Activated T-cell treated with anti-CD3 and anti-CD28 coated beads for 24 hours (primary cell): ENCODE data around the gene PCSK6.
"Not testable (repeated sequence)": the region's sequence is repeated elsewhere in the genome, so short reads cannot be mapped to it uniquely, and the experiment has no call there.

Source experiments
- DNase-seq: peaks from one replicate; pipeline ENCODE4 v3.0.0-alpha.2; 2020; ENCODE audit warnings: low read depth

The PCSK6 gene

GRCh38 chr15:101376615-101377395 is 112.7 kb downstream of the PCSK6 start:
- no peak for DNase-seq

- not testable (repeated sequence) for DNase-seq
Observed at GRCh38 chr15:101375006-101375405, 114.5 kb downstream of the PCSK6 start.

DNA sequence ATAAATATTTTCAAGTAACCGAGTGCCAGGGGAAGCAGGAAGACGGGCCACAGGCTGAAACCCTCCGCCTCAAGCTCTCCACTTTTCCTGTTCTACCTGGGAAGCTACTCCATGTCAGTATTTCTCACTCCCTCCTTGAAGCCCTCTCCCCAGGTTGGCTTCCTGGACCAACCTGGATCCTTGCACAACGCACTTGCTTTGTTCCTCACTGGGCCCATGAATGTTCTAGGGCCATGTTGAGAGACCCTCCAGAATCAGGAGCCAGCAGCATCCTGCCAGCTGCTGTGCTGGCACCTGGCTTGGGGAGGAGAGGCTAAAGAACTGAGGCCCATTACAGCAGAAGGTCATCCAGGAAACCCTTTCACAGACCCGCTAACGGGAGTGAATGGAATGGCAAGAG is 115.2 kb downstream of the PCSK6 start:
- no peak for DNase-seq

DNA sequence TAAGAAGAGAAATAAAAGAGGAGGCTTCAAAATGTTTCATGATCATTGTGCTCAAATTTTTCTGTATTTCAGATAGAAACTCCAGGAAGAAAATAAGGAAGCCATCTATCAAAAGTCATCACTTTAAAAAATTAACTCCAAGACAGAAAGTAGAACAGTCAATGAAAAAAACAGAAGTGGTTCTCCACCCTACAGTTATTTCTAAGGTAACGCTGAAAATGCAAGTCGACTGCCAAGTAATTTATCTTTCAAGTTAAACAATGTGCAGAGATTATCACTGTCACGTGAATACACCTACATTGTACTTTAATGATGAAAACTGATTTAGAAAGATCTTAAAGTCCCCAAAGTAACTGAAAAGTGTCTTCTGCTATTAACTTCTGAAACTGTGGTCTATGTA is 115.9 kb downstream of the PCSK6 start:
- no peak for DNase-seq

DNA sequence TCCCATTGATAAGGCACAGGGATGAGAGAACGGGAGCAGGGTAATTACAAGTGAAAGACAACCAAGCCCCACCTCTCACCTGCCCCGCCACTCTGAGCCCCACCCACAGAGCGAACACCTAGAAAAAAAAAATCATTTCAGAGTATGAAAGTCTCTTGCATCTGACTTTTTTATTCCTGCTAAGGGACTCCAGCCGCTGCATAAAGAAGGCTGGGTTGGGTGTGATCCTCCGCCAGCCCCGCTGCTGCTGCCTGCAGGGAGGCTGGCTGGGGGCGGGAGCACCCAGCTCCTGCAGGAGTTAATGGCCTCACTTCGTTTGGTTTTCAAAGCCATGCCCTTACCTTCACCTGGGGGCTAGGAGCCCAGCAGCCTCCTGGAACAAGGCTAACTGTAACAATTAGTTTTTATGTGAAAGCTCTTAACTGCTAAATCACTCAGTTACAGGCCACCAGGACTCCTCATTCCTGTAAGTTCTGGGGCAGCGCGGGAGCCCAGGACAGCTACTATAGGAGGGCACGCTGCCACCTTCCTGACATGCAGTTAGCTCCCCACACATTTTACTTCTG is 116.5 kb downstream of the PCSK6 start:
- DNase-seq, result no peak

- no peak for DNase-seq
Observed at GRCh38 chr15:101372149-101372577, 117.3 kb downstream of the PCSK6 start.

DNA sequence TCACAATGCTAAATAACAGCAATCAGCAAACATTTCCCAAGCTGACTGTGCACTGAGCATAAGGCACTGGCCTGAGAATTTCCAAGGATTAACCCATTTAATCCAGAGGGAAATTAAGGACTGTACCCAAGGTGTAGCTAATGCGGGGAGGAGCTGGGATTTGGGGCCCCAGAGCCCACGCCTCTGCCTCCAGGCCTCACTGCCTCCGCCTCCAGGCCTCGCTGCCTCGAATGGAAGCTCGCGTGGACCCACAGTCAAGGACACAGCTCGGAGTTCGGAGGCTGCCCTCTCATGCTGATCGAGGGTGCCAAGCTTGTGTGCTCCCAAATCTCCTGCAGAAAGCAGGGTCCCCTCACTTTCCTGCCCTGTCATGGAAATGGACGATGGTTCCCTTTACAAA is 118.0 kb downstream of the PCSK6 start:
- DNase-seq, result no peak

GRCh38 chr15:101371081-101371480 is 118.4 kb downstream of the PCSK6 start:
- DNase-seq, result no peak

DNA sequence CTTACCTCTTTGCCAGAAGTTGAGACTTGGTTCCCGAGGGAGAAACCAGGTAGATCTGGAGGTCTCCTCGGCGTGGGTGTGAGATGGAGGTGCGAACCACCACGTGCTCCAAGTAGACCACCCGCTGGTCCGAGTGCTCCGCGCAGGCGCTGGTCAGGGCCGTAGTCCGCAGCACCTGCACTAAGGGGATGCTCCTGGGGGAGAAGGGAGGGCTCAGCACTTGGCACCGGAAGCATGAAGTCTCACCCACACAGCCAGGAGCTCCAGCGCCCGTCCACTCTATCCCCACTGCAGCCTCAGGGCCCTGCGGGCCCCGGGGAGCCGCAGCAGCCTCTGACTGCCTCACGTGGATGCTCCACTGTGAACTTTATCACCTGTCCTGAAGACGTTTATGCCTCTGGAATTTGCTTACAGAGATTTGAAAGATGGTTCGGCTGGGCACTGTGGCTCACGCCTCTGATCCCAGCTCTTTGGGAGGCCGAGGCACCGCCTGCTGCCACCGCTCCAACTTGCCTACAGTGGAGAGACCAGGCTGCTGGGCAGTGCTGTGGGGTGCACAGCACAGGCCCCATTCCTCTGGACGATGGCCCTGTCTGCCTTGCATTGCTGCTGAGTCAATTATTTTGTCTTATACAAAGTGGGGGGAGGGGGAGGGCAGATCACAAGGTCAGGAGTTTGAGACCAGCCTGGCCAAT is 119.0 kb downstream of the PCSK6 start:
- no peak for DNase-seq

DNA sequence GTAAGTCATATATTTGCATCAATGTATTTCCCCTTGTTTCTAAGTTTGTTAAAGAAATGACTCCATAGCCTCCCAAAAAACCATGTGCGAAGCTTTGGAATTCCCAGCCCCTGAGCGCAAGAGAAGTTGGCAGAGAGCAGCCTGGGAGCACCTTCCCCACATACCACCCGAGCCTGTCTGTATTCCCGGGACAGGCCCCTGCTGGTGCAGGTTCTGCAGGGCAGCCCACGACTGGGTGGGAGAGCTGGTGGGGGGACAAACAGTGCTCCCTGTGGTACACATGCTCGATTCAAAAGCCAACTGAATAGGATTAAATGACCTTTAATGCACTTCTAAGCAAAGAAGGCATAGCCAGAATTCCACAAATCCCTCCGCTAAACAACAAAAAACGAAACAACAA is 119.8 kb downstream of the PCSK6 start:
- DNase-seq, result no peak

DNA sequence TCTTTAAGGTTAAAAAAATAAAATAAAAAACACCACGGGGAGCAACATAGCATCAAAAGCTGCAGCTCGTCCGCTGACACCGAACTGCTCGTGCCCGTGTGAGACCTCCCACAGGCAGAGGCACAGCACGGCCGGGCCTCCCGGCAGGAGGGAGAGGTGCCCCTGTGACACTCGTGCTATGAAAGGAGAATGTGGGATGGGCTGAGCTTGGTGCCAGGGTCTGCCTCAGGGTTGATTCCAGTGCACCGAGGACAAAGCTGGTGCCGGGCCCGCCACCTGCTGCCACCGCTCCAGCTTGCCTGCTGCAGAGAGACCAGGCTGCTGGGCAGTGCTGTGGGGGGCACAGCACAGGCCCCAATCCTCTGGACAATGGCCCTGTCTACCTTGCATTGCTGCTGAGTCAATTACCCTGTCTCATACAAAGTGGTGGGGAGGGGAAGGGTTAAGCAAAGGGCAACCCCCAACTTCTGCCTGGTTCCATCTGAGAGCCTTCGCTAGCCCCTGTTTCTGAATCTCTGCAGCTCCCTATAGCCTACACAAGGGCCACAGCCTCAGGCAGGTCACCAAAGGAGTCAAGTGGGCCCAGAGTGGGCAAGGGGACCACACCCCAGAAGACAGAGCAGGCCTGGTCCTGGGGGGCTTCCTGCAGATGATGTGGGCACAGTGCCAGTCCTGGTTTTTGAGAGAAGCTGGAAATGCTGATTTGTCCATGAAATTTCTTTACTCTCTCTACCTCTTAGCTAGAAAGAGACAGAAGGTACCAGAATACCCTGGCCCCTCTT is 120.5 kb downstream of the PCSK6 start:
- no peak for DNase-seq

DNA sequence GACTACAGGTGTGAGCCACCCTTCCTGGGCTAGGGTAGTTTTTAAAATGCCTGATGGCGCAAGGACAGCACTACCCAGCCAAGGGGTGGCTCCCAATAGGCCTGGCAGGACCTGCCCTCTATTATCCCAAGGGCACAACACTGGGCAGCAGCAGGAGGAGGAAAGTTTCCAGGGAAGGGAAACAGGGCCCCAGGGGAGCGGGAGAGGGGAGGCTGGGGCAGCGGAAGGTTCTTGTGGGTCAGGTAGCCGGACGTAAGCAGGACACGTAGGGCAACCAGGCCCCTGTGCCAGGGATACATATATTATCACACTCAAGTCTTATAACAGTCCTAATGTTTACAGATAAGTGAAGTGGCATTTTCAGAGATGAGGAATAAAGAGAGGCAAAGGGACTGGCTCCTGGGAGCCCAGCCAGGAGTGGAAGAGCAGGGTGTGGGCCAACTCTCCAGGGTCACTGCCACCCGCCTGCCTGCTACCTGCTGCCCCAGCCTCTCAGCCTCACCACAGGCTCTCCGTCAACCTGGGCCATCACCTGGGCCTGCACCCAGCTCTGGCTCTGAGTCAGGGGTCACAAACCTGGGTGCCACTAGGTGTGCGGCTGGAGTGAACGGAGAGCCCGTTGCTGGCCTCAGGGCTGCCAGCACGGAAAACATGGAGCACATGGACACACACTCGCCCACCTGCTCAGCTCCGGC is 121.3 kb downstream of the PCSK6 start:
- DNase-seq, result no peak

GRCh38 chr15:101366853-101367252 is 122.7 kb downstream of the PCSK6 start:
- no peak for DNase-seq

GRCh38 chr15:101362986-101363566 is 126.4 kb downstream of the PCSK6 start:
- no peak for DNase-seq

GRCh38 chr15:101362359-101362758 is 127.1 kb downstream of the PCSK6 start:
- no peak for DNase-seq

- DNase-seq, result no peak
Observed at GRCh38 chr15:101361418-101361817, 128.1 kb downstream of the PCSK6 start.

GRCh38 chr15:101359365-101359947 is 130.1 kb downstream of the PCSK6 start:
- DNase-seq, result no peak

DNA sequence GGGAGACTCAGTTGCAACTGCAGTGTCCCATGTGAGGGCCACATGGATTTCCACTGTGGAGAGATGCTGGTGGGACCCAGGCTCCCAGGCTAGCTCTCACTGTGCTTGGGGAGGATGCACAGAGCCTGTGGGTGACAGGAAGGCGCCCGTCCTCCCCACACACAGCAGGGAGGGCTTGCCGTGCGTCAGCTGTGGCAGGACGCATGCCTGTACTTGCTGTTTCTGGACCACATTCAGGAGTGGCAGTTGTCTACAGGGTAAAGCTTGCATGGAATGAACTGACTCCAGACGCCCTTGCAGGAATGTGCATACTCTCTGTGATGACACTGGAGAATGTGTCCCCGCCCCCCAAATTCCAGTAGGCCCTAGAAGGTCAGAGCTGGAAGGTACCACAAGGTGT is 130.6 kb downstream of the PCSK6 start:
- no peak for DNase-seq

DNA sequence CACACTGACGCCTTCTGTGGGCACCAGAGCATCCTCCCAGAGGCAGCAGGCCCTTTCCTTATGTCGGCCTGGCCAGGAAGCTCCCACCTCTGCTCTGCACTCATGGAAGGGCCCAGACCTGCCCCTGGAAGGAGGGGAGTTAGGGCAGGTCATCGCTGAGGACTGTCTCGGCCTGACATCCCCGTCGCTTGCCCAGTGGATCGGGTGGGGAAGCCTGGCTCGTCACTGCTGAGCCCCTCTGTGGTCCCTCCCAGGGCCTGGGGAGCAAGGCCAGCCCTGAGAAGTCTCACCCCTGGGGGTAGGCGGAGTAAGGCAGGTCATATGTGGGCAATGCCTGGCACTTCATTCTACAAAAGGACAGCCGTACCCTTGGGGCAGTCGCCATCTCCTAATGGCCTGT is 131.6 kb downstream of the PCSK6 start:
- no peak for DNase-seq

DNA sequence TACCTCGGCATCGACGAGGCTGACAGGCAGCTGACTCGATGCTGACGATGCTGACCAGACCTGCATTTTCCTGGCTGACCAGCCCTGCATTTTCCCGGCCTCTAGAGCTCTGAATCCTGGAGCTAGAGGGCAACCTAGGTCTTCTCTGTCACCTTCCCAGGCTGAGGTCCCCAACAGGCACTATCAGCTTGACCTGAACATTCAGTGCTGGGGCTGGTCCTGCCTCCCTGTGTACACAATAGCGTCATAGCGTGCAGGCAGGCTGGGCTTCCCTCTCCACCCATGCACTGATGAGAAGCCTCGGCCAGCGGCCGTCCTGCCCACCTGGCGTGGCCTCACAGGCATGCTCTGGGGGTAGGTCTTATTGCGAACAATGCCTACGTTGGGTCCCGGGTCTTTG is 132.2 kb downstream of the PCSK6 start:
- DNase-seq, result no peak

DNA sequence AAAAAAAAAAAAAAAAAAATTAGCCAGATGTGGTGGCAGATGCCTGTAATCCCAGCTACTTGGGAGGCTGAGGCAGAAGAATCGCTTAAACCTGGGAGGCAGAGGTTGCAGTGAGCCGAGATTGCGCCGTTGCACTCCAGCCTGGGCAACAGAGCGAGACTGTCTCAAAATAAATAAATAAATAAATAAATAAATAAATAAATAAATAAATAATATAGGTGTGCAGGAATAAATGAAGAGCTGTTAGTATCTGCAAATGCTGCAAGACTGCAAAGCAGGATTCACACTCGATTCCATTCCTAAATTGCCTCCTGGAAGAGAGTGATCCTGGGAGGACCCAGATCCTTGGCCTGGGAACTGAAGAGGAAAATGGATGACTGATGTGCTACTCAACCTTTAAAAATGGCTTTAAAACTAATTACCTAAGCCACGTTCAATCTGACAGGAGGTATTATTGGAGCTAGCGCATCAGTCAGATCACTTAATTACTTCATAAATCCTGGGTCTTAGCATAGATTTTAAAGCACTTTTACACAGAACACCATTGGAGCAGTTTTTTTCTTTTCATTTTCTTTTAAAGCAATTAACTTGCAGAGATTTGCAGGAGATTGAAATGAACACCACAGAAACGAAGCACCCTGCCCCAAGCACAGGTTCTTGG is 132.9 kb downstream of the PCSK6 start:
- not testable (repeated sequence) for DNase-seq
